Ramos (cell line): ENCODE data around the gene ANP32E.
"Not testable (repeated sequence)": the region's sequence is repeated elsewhere in the genome, so short reads cannot be mapped to it uniquely, and the experiment has no call there.

Experiments used
- in situ Hi-C: fragments of 300-500 bp; cut with MboI; formaldehyde crosslinking; loops from one replicate; pipeline ENCODE4 v1.14.3; 2022; ENCODE audit warnings: low sequenced_read_pairs; ENCODE audit not compliant: unreplicated experiment

ANP32E gene

DNA sequence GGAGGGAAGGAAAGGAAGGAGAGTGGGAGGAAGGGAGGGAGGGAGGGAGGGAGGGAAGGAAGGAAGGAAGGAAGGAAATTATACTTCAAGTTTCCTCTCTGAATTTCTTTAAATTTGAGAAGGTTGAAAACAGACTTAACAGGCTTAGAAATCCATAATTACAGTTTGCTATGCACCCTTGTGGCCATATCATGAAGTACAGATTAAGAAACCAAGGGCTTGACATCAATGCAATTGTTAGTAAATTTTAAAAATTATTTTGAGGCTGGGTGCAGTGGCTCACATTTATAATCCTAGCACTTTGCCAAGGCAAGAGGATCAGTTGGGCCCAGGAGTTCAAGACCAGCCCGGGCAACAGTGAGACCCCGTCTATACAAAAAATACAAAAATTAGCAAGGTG is 14.4 kb downstream of the ANP32E start:
- in situ Hi-C loops: no loop called here

DNA sequence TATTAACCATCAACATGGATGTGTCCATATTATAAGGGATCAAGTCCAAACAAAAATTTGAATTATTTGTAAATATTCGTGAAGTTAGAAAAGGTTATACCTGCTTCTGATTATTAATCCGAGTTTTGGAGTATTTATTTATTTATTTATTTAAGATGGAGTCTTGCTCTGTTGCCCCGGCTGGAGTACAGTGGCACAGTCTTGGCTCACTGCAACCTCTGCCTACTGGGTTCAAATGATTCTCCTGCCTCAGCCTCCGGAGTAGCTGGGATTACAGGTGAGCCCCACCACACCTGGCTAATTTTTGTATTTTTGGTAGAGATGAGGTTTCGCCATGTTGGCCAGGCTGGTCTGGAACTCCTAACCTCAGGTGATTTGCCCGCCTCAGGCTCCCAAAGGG is 20.1 kb downstream of the ANP32E start:
- in situ Hi-C loops: not testable (repeated sequence)

DNA sequence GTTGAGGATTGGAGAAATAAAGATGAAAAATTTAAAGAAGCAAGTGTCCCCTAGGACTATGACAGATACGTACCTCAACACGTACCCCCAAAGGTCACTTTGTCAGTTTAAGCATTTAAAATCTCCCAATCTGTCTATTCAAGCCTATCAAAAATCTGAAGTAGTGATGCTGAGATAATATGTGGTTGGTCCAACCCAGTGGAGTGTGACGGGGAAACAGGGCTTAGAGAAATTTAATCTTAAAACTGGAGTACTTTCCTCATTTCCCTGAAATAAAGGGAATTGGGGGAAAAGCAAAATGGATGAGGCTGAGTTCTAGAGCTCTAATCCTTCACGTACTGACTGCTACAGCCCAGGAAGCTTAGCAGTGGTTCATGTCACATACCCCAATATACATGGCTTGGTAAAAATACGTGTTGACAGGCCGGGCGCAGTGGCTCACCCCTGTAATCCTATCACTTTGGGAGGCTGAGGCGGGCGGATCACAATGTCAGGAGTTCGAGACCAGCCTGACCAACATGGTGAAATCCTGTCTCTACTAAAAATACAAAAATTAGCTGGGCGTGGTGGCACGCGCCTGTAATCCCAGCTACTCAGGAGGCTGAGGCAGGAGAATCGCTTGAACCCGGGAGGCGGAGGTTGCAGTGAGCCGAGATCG is 21.7 kb downstream of the ANP32E start:
- in situ Hi-C loops: not testable (repeated sequence)

DNA sequence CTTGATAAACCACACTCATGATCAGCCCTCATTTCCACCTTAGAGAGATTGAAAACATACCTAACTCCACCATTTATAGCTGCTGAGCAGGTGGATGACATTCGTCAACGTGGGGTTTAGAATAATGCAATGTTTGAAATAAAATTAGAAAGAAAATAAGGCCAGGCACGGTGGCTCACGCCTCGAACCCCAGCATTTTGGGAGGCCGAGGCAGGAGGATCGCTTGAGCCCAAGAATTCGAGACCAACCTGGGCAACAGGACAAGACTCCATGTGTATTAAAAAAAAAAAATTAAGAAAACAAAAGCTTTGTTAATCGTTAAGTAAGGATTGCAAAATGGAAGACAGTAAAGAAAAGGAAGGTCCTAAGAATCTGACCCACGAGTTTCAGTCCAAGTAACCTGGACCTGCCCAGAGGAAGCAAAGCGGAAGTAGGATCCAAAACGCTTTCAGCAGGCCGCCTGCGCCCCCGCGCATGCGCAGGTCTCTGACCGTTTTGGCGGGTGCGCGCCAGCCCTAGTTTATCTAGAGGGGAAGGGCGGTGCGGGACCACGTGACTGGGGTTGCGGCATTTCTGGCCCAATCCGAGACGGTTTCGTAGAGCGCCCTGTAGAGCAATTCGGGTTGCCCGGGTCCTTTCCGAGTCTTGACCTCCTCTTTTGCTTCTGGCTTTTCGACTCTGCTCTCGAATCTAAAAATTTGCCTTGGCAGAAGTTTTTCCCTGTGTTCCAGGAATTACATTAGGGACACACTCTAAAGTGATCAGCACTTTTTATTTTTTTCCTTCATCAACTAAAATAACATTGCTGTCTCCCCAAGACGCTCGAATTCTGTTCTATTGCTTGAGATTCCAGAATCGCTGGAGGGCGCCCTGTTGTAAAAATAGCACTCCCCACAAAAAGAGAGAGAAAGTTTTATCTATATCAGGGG is 22.5 kb downstream of the ANP32E start:
- in situ Hi-C loops: no loop called here

DNA sequence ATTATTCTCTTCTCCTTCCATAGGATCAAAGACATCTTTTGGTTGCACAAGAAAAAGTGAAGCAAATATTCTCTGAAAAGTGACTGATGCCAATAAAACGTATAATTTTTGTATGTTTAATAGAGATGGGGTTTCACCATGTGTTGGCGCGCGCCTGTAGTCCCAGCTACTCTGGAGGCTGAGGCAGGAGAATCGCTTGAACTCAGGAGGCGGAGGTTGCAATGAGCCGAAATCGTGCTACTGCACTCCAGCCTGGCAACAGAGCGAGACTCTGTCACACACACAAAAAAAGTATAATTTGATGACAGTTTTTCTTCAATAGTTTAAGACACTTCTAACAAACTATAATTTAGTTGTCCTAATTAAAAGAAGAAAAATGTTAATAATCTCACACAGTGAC is 23.8 kb downstream of the ANP32E start:
- in situ Hi-C loops: no loop called here

DNA sequence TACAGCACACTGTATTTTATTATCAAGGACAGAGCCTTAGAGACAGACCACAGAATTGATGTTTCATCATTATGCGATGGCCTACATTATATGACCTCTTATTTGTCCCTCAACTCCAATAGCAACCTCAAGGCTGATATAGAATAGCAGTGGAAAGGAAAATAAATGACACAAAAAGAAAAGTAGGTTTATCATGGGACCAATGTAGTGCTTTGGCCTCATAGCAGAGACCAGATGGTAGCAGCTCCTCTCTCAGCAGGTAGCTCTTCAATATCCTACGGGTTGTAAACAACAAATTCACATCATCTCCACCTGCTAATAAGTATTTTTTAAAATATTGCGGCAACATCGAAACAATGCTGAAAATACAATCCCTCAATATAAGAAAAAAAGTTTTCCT is 25.2 kb downstream of the ANP32E start:
- in situ Hi-C loops: no loop called here

DNA sequence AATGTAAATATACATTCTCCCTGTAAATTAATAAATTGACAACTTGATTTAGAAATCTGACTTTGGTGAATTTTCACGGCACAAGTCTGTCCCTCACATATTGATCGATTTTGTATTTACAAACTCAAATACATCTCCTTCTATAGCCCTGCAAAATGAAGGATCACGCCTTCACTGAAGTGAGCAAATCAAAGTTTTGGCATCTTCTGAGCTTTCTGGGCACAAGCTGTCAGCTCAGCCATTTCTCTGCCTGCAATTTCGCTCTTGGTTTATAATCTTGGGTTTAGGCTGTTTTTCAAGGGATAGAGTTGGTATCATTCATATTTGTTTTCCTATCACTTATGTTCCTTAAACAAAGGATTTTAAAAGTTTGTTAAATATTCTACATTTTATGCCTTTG is 25.8 kb downstream of the ANP32E start:
- in situ Hi-C loops: no loop called here

DNA sequence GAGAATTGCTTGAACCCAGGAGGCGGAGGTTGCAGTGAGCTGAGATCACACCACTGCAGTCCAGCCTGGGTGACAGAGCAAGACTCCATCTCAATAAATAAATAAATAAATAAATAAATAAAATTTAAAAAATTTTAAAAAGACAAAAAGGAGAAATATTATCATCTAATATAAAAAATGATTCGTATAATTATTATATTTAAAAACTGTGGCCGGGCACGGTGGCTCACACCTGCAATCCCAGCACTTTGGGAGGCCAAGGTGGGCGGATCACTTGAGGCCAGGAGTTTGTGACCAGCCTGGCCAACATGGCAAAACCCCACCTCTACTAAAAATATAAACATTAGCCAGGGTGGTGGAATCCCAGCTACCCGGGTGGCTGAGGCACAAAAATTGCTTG is 27.5 kb downstream of the ANP32E start:
- in situ Hi-C loops: not testable (repeated sequence)

DNA sequence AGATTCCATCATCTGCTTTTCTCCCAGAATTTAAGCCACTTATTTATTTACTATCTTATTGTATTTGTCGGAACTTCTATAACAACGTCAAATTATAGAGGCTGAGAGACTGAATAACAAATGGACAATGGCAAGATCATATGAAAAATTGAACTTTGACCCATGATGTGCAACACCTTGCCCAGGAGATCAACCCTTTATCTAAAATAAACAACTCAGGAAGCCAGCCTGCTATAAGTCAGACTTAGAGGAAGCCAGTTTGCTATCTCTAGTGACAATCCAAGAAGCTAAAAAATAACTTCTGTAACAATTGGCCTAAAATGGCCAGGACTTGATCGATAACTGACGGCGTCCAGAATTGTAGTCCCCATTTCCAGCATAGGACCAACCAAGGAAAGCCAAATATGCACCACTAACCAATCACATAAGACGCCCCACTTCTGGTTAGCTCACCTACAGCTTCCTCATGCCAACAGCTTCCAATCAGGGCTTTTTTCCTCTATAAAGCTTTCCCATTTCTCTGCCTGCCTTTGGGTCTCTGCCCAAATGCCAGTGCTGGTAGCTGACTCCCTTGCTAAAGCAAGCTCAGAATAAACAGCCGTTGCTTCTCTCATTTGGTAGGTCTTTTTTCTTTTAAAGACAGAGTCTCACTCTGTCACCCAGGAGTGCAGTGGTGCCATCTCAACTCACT is 28.5 kb downstream of the ANP32E start:
- in situ Hi-C loops: no loop called here

DNA sequence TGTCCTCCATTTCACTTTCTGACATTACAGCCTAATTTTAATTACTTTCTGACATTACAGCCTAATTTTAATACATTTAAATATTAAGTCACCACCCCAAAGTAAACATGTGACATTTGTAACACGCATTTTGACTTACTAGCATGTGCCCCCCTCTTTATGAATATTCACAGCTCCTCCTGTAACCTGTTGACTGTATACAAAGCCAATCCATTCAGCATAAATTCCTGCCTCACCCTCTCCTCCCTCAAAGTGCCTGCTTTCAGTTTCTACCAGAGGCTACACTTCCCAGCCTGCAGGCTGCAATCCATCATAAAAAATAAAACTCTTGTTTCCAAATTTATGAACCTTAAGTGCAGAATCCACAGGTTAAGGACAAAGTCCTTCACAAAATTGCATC is 39.5 kb downstream of the ANP32E start:
- in situ Hi-C loops: no loop called here

DNA sequence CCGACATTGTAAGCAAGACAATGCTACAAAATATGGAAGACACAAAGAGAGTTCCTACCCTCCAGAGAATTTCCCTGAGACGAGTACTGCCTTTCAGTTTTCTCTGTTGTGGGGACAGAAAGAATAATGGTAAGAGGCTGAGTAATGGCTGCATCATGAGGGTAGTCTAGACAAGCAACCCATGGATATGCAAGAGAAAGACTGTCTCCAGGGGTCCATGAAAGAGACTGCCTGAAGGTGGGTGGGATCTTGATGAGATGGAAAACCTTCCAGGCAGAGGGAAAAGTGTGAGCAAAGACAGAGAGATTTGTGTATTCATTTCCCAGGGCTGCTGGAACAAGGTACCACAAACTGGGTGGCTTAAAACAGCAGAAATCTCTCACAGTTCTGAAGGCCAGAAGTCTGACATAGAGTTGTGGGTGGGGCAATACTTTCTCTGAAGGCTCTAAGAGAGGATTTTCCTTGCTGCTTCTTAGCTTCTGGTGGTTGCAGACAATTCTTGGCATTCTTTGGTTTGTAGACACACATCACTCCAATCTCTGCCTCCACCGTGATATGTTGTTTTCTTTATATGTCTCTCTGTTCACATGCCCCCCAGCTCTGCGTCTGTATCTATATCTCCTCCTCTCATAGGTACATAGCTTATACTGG is 41.4 kb downstream of the ANP32E start:
- in situ Hi-C loops: no loop called here

DNA sequence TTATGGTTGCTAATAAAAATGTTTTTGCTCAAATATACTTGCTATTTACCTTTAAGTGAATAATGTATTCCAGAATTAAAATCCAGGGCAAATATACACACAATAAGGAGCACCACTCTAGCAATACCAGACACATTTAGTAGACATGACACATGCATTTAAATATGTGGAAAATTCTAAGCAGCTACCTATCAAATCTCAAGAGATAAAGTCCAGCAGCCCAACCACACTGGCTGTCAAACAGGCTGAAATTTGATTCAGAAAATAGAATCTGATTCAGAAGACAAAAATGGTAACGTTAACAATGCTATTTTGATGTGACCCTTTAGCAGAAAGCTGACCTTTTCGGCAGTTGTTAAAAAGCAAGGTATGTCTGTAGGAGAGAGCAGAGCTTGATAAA is 43.9 kb downstream of the ANP32E start:
- in situ Hi-C loops: no loop called here

DNA sequence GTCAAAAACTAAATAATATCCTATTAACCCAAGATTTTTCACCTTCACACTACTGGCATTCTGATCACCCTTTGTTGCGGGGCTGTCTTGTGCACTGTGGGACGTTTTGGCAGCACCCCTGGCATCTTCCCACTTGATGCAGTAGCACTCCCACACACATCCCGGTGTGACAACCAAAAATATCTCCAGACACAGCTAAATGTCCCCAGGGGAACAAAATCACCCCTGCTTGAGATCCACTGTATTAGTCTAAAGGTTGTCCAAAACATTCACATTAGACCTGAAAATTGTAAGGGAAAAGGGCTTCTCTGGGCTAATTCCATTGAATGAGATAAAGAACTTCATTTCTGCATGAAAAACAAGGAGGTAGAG is 48.4 kb downstream of the ANP32E start:
- in situ Hi-C loops: no loop called here

DNA sequence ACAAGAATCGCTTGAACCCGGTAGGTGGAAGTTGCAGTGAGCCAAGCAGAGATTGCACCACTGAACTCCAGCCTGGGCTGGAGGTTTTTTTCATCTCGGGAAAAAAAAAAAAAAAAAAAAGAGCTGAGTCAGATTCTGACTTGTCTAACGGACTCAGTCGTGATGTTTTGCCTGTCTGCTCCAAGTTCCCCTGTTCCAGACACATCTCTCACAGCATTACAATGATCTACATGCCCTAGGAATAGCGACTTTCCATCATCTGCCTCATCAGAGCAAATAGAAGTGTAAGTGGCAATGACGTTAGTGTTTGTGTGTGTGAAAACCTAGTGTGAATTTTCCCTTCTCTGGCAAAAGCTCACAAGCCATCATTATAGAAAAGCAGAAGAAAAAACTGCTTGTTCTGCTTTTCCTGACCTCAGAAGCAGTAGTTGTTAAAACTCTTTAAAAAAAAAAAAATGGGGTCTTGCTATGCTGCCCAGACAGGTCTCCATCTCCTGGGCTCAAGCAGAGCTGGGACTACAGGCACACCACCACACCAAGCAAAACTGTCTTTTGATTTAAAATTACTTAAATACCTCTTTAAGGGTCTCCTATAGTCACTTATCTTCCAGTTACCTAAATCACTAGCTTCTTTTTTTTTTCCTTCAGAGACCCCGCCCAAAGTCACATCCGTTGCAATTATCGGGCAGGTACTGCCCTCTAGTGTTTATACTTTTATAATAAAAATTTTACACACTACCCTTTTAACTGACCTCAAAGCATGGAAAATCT is 48.9 kb downstream of the ANP32E start:
- in situ Hi-C loops: no loop called here

DNA sequence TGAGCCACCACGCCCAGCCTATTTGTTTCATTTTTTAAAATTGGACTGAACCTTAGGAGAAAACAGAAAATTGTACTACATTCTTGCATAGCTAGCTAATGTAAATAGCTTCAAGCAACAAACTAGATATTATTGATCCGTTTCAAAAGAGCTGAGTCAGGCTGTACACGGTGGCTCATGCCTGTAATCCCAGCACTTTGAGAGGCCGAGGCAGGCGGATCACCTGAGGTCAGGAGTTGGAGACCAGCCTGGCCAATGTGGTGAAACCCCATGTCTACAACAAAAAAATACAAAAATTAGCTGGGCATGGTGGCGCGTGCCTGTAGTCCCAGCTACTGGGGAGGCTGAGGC is 49.5 kb downstream of the ANP32E start:
- in situ Hi-C loops: not testable (repeated sequence)

DNA sequence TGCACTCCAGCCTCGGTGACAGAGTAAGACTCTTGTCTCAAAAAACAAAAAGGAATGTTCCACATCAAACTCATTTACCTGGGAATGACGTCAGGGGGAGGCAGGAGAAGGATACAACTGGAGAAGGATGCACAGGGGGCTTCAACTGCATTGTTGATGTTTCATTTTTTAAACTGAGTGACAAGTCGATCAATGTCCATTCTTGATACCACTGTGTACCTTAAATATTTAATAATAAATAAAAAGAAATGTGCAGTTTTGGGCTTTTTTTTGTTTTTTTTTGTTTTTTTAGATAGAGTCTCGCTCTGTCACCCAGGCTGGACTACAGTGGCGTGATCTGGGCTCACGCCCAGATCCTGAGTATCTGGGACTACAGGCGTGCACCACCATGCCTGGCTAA is 50.4 kb downstream of the ANP32E start:
- in situ Hi-C loops: no loop called here

DNA sequence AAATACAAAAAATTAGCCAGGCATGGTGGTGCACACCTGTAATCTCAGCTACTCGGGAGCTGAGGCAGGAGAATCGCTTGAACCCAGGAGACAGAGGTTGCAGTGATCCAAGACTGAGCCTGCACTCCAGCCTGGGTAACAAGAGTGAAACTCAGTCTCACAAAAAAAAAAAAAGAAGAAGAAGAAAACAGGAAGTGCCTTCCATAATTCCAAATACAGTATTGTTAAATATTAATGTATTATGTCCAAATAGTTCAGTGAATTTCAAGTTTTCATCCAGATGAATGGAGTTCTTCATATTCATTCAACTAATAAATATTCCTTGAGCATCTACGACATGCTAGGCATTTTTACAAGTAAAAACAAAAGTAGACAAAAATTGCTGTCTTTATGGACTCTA is 52.9 kb downstream of the ANP32E start:
- in situ Hi-C loops: no loop called here

DNA sequence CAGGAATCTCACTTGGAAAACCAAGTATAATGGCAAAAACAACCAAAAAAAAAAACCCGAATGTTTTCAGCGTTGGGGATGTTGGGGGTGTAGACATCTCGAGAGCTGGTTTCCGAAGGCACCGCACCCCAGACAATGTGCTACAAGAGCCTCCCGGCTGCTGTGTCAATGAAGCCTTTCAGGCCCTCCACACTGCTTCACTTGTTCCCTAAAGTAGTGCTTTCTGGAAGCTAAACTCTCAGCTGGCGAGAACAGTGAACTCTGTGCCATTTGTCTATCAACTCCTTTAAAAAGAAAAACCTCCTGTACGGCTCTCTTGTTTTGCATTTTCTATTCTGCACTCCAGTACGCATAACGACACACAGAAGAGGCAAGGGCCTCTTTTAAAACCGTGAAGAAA is 53.7 kb downstream of the ANP32E start:
- in situ Hi-C loops: no loop called here

DNA sequence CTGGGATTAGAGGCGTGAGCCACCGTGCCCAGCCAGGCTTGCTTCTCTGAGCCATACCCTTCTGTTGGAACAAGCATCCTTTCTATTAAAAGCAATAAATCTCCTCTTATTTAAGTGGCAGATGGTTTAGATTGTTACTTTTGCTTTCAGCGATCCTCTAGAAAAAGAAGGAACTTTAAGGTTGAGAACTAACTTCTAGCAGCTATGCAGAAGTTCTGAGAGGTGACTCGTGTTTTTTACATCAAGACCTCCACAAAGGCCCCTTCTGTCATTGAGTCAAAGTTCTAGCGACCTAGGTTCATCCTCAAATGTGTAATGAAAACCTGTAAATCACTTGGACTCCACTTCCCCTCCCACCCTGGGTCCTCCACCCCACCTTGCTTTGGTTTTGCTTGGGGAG is 55.4 kb downstream of the ANP32E start:
- in situ Hi-C loops: no loop called here

DNA sequence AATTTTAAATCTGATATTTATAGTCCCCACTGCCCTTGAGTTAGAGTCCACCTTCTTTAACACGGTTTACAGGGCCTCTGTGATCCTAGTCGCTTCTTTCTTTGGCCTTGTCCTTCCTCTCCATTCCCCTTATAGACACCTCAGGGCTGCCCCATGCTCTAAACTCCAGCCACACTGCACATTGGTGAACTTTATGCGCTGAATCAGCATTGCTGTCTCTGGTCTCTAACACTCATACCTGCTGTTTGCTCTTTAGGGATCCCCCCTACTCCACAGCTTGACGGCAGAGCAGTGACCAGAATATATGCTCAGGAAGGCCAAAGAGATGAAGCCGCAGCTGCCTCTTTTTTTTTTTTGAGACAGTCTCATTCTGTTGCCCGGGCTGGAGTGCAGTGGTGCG is 56.0 kb downstream of the ANP32E start:
- in situ Hi-C loops: no loop called here
